Measurements from ENCODE around the gene CCL16. TPM values are rescaled to one million over a fixed set of nuclear protein-coding genes. Genes with fewer than 3 reads are reported as not detected.

Gene CCL16
- total and polyA plus RNA-seq, 2 experiments from 2014 or later: not detected

DNA sequence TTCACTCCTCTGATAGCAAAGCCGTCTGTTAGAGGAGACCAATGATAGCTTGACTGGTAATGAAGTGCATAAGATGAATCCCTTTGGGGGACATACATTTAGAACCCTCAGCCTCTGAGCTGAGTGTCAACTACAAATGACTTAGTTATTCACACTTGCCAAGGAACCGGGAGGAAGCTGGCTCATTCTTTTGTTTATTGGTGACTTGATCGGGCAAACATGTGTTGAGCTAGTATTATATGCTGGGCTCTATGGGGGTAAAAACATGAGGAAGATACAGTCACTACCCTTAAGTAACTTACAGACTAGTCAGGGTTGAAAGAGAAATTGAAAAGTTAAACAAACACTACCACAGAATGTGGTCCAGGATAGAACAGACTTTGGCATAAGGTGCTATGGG lies 3.0 kb downstream of the CCL16 start:
- no peak overlapping the region for H3K27ac Mint-ChIP-seq
- no peaks in the 10 kb centered on the region for H3K27me3 ChIP-seq (ENCODE audit: insufficient read depth)

More for the DNA sequence above, 3.0 kb downstream of the CCL16 start:
- ATAC-seq (no peak), DNase-seq (ENCODE audit: low spot score) (no peak)
- no peaks in the 10 kb centered on the region for H3K36me3 ChIP-seq (ENCODE audit: insufficient read depth)
- H3K4me3 ChIP-seq: no peak overlapping the region
- no peak for TF ChIP-seq JUNB (IDR thresholded peaks at IDR 0.05; ENCODE audit: unreplicated experiment)
- TF ChIP-seq, protein P1, sequence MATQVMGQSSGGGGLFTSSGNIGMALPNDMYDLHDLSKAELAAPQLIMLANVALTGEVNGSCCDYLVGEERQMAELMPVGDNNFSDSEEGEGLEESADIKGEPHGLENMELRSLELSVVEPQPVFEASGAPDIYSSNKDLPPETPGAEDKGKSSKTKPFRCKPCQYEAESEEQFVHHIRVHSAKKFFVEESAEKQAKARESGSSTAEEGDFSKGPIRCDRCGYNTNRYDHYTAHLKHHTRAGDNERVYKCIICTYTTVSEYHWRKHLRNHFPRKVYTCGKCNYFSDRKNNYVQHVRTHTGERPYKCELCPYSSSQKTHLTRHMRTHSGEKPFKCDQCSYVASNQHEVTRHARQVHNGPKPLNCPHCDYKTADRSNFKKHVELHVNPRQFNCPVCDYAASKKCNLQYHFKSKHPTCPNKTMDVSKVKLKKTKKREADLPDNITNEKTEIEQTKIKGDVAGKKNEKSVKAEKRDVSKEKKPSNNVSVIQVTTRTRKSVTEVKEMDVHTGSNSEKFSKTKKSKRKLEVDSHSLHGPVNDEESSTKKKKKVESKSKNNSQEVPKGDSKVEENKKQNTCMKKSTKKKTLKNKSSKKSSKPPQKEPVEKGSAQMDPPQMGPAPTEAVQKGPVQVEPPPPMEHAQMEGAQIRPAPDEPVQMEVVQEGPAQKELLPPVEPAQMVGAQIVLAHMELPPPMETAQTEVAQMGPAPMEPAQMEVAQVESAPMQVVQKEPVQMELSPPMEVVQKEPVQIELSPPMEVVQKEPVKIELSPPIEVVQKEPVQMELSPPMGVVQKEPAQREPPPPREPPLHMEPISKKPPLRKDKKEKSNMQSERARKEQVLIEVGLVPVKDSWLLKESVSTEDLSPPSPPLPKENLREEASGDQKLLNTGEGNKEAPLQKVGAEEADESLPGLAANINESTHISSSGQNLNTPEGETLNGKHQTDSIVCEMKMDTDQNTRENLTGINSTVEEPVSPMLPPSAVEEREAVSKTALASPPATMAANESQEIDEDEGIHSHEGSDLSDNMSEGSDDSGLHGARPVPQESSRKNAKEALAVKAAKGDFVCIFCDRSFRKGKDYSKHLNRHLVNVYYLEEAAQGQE (IDR thresholded peaks at IDR 0.05; ENCODE audit: unreplicated experiment): no peak
- TF ChIP-seq NANOG (IDR thresholded peaks at IDR 0.05; ENCODE audit: borderline replicate concordance): no peak
- TF ChIP-seq POLR2AphosphoS5 (IDR thresholded peaks at IDR 0.05; ENCODE audit: low read depth): no peak
- TF ChIP-seq, protein P2, sequence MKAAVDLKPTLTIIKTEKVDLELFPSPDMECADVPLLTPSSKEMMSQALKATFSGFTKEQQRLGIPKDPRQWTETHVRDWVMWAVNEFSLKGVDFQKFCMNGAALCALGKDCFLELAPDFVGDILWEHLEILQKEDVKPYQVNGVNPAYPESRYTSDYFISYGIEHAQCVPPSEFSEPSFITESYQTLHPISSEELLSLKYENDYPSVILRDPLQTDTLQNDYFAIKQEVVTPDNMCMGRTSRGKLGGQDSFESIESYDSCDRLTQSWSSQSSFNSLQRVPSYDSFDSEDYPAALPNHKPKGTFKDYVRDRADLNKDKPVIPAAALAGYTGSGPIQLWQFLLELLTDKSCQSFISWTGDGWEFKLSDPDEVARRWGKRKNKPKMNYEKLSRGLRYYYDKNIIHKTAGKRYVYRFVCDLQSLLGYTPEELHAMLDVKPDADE (IDR thresholded peaks at IDR 0.05): no peak
- no peak for TF ChIP-seq EZH2 (IDR thresholded peaks at IDR 0.05; ENCODE audit: low read depth, unreplicated experiment)
- TF ChIP-seq STAT1 (IDR thresholded peaks at IDR 0.05; ENCODE audit: unreplicated experiment): no peak
- no peak for TF ChIP-seq CREB1 (CRISPR knock-in tag; IDR thresholded peaks at IDR 0.05; ENCODE audit: low read depth)
- no peak for TF ChIP-seq ZNF114 (CRISPR knock-in tag; IDR thresholded peaks at IDR 0.05)
- no peak for TF ChIP-seq ZNF331 (CRISPR knock-in tag; IDR thresholded peaks at IDR 0.05; ENCODE audit: low read depth)
- TF ChIP-seq, protein P3, sequence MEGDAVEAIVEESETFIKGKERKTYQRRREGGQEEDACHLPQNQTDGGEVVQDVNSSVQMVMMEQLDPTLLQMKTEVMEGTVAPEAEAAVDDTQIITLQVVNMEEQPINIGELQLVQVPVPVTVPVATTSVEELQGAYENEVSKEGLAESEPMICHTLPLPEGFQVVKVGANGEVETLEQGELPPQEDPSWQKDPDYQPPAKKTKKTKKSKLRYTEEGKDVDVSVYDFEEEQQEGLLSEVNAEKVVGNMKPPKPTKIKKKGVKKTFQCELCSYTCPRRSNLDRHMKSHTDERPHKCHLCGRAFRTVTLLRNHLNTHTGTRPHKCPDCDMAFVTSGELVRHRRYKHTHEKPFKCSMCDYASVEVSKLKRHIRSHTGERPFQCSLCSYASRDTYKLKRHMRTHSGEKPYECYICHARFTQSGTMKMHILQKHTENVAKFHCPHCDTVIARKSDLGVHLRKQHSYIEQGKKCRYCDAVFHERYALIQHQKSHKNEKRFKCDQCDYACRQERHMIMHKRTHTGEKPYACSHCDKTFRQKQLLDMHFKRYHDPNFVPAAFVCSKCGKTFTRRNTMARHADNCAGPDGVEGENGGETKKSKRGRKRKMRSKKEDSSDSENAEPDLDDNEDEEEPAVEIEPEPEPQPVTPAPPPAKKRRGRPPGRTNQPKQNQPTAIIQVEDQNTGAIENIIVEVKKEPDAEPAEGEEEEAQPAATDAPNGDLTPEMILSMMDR (conservative IDR thresholded peaks at IDR 0.05; ENCODE audit: low read depth in 2 of 2): no peak
- no peak for TF ChIP-seq EZH2phosphoT487 (IDR thresholded peaks at IDR 0.05; ENCODE audit: unreplicated experiment)
- TF ChIP-seq, protein P4, sequence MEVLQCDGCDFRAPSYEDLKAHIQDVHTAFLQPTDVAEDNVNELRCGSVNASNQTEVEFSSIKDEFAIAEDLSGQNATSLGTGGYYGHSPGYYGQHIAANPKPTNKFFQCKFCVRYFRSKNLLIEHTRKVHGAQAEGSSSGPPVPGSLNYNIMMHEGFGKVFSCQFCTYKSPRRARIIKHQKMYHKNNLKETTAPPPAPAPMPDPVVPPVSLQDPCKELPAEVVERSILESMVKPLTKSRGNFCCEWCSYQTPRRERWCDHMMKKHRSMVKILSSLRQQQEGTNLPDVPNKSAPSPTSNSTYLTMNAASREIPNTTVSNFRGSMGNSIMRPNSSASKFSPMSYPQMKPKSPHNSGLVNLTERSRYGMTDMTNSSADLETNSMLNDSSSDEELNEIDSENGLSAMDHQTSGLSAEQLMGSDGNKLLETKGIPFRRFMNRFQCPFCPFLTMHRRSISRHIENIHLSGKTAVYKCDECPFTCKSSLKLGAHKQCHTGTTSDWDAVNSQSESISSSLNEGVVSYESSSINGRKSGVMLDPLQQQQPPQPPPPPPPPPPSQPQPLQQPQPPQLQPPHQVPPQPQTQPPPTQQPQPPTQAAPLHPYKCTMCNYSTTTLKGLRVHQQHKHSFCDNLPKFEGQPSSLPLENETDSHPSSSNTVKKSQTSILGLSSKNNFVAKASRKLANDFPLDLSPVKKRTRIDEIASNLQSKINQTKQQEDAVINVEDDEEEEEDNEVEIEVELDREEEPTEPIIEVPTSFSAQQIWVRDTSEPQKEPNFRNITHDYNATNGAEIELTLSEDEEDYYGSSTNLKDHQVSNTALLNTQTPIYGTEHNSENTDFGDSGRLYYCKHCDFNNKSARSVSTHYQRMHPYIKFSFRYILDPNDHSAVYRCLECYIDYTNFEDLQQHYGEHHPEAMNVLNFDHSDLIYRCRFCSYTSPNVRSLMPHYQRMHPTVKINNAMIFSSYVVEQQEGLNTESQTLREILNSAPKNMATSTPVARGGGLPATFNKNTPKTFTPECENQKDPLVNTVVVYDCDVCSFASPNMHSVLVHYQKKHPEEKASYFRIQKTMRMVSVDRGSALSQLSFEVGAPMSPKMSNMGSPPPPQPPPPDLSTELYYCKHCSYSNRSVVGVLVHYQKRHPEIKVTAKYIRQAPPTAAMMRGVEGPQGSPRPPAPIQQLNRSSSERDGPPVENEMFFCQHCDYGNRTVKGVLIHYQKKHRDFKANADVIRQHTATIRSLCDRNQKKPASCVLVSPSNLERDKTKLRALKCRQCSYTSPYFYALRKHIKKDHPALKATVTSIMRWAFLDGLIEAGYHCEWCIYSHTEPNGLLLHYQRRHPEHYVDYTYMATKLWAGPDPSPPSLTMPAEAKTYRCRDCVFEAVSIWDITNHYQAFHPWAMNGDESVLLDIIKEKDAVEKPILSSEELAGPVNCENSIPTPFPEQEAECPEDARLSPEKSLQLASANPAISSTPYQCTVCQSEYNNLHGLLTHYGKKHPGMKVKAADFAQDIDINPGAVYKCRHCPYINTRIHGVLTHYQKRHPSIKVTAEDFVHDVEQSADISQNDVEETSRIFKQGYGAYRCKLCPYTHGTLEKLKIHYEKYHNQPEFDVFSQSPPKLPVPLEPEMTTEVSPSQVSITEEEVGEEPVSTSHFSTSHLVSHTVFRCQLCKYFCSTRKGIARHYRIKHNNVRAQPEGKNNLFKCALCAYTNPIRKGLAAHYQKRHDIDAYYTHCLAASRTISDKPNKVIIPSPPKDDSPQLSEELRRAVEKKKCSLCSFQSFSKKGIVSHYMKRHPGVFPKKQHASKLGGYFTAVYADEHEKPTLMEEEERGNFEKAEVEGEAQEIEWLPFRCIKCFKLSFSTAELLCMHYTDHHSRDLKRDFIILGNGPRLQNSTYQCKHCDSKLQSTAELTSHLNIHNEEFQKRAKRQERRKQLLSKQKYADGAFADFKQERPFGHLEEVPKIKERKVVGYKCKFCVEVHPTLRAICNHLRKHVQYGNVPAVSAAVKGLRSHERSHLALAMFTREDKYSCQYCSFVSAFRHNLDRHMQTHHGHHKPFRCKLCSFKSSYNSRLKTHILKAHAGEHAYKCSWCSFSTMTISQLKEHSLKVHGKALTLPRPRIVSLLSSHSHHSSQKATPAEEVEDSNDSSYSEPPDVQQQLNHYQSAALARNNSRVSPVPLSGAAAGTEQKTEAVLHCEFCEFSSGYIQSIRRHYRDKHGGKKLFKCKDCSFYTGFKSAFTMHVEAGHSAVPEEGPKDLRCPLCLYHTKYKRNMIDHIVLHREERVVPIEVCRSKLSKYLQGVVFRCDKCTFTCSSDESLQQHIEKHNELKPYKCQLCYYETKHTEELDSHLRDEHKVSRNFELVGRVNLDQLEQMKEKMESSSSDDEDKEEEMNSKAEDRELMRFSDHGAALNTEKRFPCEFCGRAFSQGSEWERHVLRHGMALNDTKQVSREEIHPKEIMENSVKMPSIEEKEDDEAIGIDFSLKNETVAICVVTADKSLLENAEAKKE (CRISPR knock-in tag; IDR thresholded peaks at IDR 0.05): no peak
- no peaks in the 10 kb centered on the region for H3K4me1 ChIP-seq (ENCODE audit: insufficient read depth)
- Mint-ChIP-seq H3K27me3 (ENCODE audit: insufficient read depth, low read depth, poor library complexity) (peaks cover 5% of the 10 kb centered on the region), H3K4me3 (no peak overlapping the region), H3K36me3 (ENCODE audit: low read depth) (no peaks in the 10 kb centered on the region), H3K9me3 (no peaks in the 10 kb centered on the region), H3K4me1 (no peaks in the 10 kb centered on the region; the same call in 2 of the 3 replicates)
- H2AFZ ChIP-seq: no peak overlapping the region
- no peak overlapping the region for H3K4me2 ChIP-seq
- no peaks in the 10 kb centered on the region for H3K79me2 ChIP-seq (replicated peaks; ENCODE audit: insufficient read depth)
- no peaks in the 10 kb centered on the region for H4K20me1 ChIP-seq (replicated peaks; ENCODE audit: insufficient read depth)
- peaks cover 7% of the 10 kb centered on the region; the same call in 1 of the 2 replicates for H3K9me2 ChIP-seq (ENCODE audit: insufficient read depth)
- H3K27ac ChIP-seq (ENCODE audit: low read depth): no peak overlapping the region
- no peaks in the 10 kb centered on the region for H3F3A ChIP-seq (replicated peaks; ENCODE audit: low read depth)
